Activated CD4-positive, alpha-beta T cell treated with anti-CD3 and anti-CD28 coated beads for 36 hours (primary cell): ENCODE results near the gene KCNMB3. TPM values are rescaled to one million over a fixed set of nuclear protein-coding genes. Genes with fewer than 3 reads are reported as not detected.

ENCODE experiments used
- total RNA-seq, 2 experiments: library from RNA; stranded (reverse); gene quantifications; one replicate each; pipeline ENCODE4 v1.2.3, GENCODE V29; 2021

Gene KCNMB3
- total RNA-seq, 2 experiments from 2014 or later: 0.23 to 0.33 TPM

Other genes starting within 250 kb of the KCNMB3 start
- gene ZMAT3, start 179.3 kb downstream of the KCNMB3 start, total RNA-seq: 1 to 10 TPM; 9.5 to 9.9 TPM
- 10 to 100 TPM; 15.5 to 17.7 TPM for gene PIK3CA, start 102.8 kb downstream of the KCNMB3 start, total RNA-seq
- gene ZNF639, start 71.9 kb upstream of the KCNMB3 start, total RNA-seq: 10 to 100 TPM; 31.0 to 39.6 TPM
- gene MFN1, start 96.6 kb upstream of the KCNMB3 start, total RNA-seq: 10 to 100 TPM; 24.4 to 30.4 TPM
- gene GNB4, start 200.4 kb upstream of the KCNMB3 start, total RNA-seq: under 1 TPM; 0.75 to 0.88 TPM